ENCODE results near the gene GDPD5.

GDPD5 gene

GRCh38 chr11:75465701-75466531, 59.8 kb downstream of the GDPD5 start:
- intact Hi-C loops (cut with DNase I), result no loop called here
- no peak for DNase-seq

- intact Hi-C loops (cut with DNase I), result no loop called here
Observed at GRCh38 chr11:75463106-75463774, 62.5 kb downstream of the GDPD5 start.

DNA sequence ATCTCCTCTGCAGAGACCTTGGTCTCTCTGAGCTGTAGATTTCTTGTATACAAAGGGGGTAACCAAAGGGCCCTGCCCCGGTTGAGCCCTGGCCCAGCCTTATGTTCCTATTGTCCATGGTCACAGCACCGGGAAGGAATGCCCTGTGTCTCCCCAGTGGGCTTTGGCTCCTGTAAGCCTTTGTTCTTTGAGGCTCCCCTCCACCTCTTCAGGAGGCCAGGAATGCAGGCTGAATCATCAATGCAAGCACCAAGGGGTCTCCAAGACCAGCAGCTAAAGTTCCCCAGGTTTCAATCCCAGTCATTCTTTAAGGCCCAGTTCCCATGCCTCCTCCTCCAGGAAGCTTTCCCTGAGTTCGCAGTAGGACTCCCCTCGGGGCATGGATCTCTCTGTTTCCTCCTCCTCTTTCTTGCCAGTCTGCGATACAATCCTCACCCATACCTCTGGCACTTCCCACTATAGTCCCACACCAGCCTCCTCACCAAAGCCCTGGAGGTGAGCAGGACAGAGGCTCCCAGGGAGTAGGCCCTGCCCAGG, 63.6 kb downstream of the GDPD5 start:
- no peak for DNase-seq
- intact Hi-C loops (cut with DNase I), result no loop called here

More at GRCh38 chr11:75463106-75463774, 62.5 kb downstream of the GDPD5 start:
- no peak for DNase-seq

DNA sequence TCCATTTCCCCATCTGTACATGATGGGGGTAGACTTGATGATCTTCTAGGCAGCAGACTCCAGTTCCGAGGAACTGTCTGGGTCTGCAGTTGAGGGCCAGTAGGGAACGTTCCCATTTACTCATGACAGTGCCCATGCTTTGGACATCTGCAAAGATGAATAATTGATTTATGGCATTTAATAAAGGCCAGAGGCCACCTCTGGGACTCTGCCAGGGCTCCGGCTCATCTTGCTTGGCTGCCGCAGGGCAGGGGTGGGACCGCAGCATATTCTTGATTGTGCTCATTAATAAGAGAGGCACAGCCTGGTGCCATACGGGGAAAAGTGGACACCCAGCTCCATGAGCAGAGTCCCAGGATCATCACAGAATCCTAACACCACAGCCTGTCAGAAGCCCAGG, 64.6 kb downstream of the GDPD5 start:
- no peak for DNase-seq
- intact Hi-C loops (cut with DNase I), result no loop called here

DNA sequence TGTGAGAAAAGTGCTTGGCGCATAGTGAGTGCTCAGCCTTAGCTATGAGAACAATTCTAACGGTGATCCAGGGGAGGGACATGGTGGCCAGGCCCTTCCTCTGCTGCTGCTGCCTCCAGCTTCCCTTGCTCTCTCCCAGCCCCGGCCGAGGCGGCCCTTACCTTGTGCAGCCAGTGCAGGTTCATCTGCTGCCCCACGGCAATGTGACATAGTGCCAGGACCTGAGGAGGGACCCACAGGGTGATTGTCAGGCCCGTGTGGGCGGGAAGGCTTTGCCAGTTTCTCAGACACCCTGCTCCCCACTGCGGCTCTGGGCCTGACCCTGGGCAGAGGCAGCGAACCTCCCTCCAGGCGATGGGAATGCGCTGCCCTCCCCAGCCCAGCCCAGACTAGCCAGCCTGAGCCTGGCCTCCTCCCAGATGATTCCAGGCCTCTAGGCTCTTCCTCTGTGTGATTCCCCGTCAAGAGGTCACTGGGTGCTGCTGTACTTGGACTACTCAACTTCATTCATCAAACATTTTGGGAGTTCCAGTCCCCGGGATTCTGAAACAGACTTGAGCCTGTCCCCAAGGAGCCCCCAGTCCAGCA, 69.1 kb downstream of the GDPD5 start:
- intact Hi-C loops (cut with DNase I), result no loop called here

DNA sequence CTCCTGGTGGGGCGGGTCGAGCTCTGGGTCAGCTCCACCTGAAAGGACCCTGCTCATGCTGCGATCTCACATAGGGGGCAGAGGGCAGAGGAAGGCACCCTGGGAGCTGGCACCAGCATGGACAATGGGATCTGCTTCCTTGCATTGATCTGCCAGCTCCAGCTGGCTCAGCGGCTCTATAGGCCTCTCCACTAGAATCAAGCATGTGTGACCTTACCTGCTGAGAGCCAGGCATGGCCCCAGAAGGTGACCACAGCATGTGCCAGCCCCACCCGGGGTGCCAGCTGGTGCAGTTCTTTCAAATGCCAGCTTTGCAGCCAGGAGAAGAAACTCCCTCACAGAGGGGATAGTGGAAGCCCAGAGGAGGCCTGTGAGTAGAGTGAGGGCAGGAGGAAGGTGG, 70.8 kb downstream of the GDPD5 start:
- DNase-seq, result no peak
- intact Hi-C loops (cut with DNase I), result no loop called here

More for the DNA sequence above, 69.1 kb downstream of the GDPD5 start:
- DNase-seq, result no peak

GRCh38 chr11:75453916-75454655, 71.7 kb downstream of the GDPD5 start:
- intact Hi-C loops (cut with DNase I), result no loop called here
- DNase-seq, result peak in 1 of 42 donors; percentile 39

GRCh38 chr11:75450826-75451821, 74.6 kb downstream of the GDPD5 start:
- intact Hi-C loops (cut with DNase I), result no loop called here
- DNase-seq, result no peak

DNA sequence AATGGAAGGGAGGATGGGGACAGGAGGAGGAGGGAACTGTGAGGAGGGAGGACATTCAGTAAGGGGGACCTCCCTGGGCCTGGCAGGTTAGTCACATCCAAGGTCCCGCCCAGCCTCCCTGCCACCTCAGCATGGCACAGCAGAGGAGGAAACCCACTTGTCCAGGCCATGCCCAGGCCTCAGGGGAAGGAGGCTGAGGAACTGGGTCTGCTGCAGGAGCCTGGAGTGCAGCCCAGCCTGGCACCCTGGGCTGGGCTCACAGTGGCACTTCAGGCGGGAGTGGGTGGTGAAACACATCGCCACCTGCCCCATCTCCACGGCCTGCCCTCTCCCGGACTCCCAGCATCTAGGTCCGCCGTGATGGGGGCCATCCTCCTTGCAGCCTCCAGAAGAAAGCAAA, 75.5 kb downstream of the GDPD5 start:
- no peak for DNase-seq
- intact Hi-C loops (cut with DNase I), result no loop called here

GRCh38 chr11:75449776-75450175, 76.0 kb downstream of the GDPD5 start:
- DNase-seq, result no peak
- intact Hi-C loops (cut with DNase I), result no loop called here

DNA sequence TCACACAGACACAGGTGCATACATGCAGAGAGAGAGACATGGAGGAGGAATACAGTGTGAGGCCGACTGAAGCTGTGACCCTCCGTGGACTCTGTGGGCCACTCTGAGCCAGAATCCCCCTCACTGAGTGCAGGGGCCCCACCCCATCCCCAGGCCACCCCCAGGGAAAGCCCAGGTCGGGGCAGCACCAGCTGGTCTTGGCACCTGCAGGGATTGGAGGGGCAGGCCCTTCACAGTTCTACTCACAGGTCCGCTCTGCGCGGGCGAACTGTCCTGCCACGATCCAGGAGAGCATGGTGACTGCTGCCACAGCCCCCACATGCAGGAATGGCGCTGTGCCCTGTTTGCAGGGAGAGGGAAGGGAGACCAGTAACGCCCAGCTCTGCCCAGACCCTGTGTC, 76.5 kb downstream of the GDPD5 start:
- intact Hi-C loops (cut with DNase I), result no loop called here
- DNase-seq, result no peak

GRCh38 chr11:75447415-75447814, 78.3 kb downstream of the GDPD5 start:
- intact Hi-C loops (cut with DNase I), result no loop called here
- no peak for DNase-seq

DNA sequence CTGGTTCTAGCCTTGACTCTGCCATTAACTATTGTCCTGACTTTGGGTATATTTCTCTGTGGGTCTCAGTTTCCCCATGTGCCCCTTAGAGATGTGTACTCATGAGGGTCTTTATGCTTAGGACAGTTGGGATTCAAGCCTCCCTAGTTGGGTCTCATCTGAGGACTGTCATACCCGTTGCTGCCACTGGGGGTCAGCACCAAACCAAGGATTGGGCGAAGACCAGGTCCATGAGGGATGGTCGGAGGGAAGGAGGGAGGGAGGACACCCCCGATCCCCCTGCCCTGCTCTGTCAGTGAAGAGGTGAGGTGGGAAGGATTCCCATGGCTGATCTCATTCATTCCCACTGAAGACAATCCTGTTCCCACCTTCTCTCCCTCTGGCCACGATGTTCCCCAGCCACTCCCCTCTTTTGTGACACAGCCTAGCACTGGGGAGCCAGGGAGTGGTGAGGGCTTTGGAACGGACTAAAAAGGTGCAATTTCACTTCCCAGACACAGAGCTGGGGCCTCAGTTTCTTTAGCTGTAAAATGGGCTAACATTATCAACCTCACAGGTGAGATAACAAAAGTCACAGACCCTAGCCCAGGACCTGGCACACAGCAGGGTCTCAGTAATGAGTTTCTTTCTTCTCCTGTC, 80.3 kb downstream of the GDPD5 start:
- intact Hi-C loops (cut with DNase I), result loop anchor here (2.0 kb wide), 1 partner anchor 87 kb away; no protein-coding TSS in a partner anchor

DNA sequence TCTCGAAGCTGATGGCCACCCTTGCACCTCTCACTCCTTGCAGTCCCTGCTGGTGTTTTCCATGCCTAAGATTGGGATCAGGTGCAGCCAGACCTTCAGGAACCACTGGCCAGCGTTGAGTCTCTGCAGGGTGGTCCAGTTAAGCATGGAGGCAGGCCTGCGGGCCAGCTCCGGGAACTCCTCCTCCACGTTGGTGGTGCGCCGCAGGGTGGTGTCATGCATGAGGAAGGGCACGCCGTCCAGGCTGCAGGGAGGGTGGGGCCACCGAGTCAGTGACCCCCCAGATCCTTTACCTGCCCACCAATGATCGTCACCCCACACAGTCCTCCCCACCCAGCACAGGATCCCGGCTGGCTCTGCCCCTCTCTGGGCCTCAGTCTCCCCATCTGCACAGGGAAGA, 82.7 kb downstream of the GDPD5 start:
- no peak for DNase-seq
- intact Hi-C loops (cut with DNase I), result no loop called here

More for the DNA sequence above, 80.3 kb downstream of the GDPD5 start:
- DNase-seq, result peak; percentile 37 to 93 (median 83)

GRCh38 chr11:75442161-75442885, 83.4 kb downstream of the GDPD5 start:
- DNase-seq, result no peak
- intact Hi-C loops (cut with DNase I), result no loop called here

GRCh38 chr11:75441804-75442132, 84.0 kb downstream of the GDPD5 start:
- intact Hi-C loops (cut with DNase I), result no loop called here
- DNase-seq, result no peak

All from head of caudate nucleus (tissue), 42 donors.